RWPE1 (cell line): ENCODE measurements around the gene TST.

ENCODE experiments used
- CTCF ChIA-PET: fragments of 350-600 bp; sonication (Branson Sonifier 250); formaldehyde crosslinking; extraction: SDS; loops from one replicate; lab custom pipeline; 2021; lab: Yijun Ruan, JAX
- POLR2A ChIA-PET: fragments of 400-600 bp; formaldehyde crosslinking; extraction: SDS; loops from one replicate; lab custom pipeline; 2020; ENCODE audit warnings: antibody characterized with exemption; ENCODE audit not compliant: low non-redundant PET; lab: Yijun Ruan, JAX
- DNase-seq: peaks from one replicate; pipeline ENCODE4 v3.0.0; 2012; ENCODE audit warnings: low spot score
- H3K27ac ChIP-seq: fragments of 450-650 bp; 2 replicates; pipeline ENCODE4 v1.5.1; 2017
- CTCF ChIP-seq: fragments of 450-650 bp; conservative IDR thresholded peaks from 2 replicates; pipeline ENCODE4 v1.5.1; 2017; ENCODE audit warnings: low read depth, mild to moderate bottlenecking

TST gene

DNA sequence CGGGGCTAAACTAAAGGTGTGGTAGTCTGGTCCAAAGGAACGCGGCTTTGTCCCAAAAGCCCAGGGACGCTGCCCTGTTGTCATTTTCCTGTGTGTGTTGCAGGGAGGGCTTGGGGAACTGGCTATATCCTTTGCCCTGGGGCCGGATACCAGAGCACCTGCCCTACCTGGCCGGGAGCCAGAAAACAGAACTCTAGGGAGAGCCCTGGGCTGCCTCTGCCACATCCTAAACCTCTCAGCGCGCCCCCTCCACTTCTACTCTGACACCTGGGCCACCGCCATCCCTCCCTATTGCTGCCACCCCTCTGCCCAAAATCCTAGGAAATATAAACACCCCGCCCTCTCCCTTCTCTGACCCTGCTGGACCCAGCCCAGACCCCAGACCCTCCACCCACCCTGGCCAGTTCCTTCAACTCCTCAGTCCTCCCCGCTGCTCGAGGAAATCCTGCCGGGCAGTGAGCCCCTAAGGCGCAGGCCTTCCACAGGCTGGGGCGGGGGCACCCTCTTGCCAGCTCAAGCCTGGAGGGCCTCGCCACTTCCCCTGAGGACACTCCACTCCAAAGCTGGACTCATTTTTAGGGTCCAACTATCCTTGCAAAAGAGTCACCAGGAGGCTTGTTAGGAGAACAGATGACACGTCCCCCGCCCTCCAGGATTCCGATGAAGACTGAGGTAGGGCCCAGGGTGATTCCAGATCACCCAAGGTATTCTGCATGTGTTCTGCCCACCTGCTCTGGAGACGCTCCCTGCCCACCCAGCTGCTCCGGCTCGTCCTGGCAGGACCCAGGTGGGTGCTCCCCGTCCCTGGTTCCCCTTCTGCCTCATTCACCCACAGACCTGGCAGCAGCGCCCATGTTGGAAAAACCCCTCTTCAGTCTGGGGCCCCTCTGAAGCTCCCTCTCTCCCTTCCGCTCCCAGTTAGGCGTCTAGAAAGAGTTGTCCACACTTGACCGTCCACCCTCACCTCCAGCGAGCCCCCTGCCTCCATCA is 44.5 kb upstream of the TST start:
- CTCF ChIA-PET: interaction anchor here (0.7 kb wide), 1 partner anchor 628 kb away, joined by 3 read pairs; no protein-coding TSS in a partner anchor
- H3K27ac ChIP-seq: no peak overlapping the region
- TF ChIP-seq CTCF: no peak

GRCh38 chr22:37062702-37063381 is 43.6 kb upstream of the TST start:
- no peak overlapping the region for H3K27ac ChIP-seq
- CTCF ChIA-PET: no interaction called here

More for the DNA sequence above, 44.5 kb upstream of the TST start:
- POLR2A ChIA-PET: no interaction called here
- DNase-seq: no peak

DNA sequence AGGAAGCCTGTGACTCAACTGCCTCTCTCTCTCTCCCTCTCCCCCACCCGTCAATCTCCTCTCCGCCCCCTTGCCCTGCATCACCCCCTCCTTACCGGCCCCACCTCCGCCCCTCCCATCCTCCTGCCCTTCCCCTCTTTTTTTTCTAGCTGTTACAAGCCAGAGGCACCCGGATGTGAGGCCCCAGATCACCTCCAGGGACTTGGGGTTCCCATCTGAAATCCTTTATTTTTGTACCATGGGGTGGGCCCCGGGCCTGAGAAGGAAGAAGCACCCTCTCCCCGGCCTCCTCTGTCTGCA is 43.1 kb upstream of the TST start:
- DNase-seq: no peak
- ChIA-PET POLR2A (no interaction called here), CTCF (no interaction called here)
- no peak for TF ChIP-seq CTCF
- no peak overlapping the region for H3K27ac ChIP-seq

More at GRCh38 chr22:37062702-37063381, 43.6 kb upstream of the TST start:
- TF ChIP-seq CTCF: no peak
- DNase-seq: no peak
- POLR2A ChIA-PET: no interaction called here

GRCh38 chr22:37061611-37062375 is 42.5 kb upstream of the TST start:
- TF ChIP-seq CTCF: no peak
- ChIA-PET CTCF (no interaction called here), POLR2A (no interaction called here)
- H3K27ac ChIP-seq: no peak overlapping the region
- no peak for DNase-seq

GRCh38 chr22:37060801-37061610 is 41.8 kb upstream of the TST start:
- ChIA-PET CTCF (interaction anchor here (0.6 kb wide), 1 partner anchor 25 kb away, joined by 5 read pairs; no protein-coding TSS in a partner anchor), POLR2A (no interaction called here)

More at GRCh38 chr22:37060801-37061610, 41.8 kb upstream of the TST start:
- TF ChIP-seq CTCF: no peak
- DNase-seq: no peak
- H3K27ac ChIP-seq: no peak overlapping the region
